MM.1S (cell line): ENCODE results near the gene RBM23.

Source experiments
- DNase-seq: peaks from one replicate; pipeline ENCODE4 v3.0.0-alpha.2; 2015
- H2AFZ ChIP-seq: fragments of 300-600 bp; sonication (generic); 2 replicates; pipeline ENCODE4 v1.6.0; 2016; ENCODE audit warnings: antibody characterized with exemption, low read length
- H3F3A ChIP-seq: fragments of 300-600 bp; sonication (generic); 2 replicates; pipeline ENCODE4 v1.6.1; 2016; ENCODE audit warnings: mild to moderate bottlenecking, antibody characterized with exemption, low read length, moderate library complexity, mixed read lengths; ENCODE audit not compliant: insufficient read depth
- H3K27ac ChIP-seq: fragments of 300-600 bp; sonication (generic); 2 replicates; pipeline ENCODE4 v1.5.1; 2016; ENCODE audit warnings: mild to moderate bottlenecking, low read length
- H3K27me3 ChIP-seq: fragments of 300-600 bp; sonication (generic); replicated peaks from 2 replicates; pipeline ENCODE4 v1.6.0; 2016; ENCODE audit warnings: low read length; ENCODE audit not compliant: insufficient read depth
- H3K36me3 ChIP-seq: fragments of 300-600 bp; sonication (generic); replicated peaks from 2 replicates; pipeline ENCODE4 v1.6.1; 2016; ENCODE audit warnings: mild to moderate bottlenecking, low read length, mixed read lengths; ENCODE audit not compliant: insufficient read depth
- H3K4me1 ChIP-seq: fragments of 300-600 bp; sonication (generic); 2 replicates; pipeline ENCODE4 v1.6.1; 2016; ENCODE audit warnings: low read length, mixed read lengths
- H3K4me2 ChIP-seq: fragments of 300-600 bp; sonication (generic); 2 replicates; pipeline ENCODE4 v1.6.0; 2016; ENCODE audit warnings: low read depth, low read length
- H3K4me3 ChIP-seq: fragments of 300-600 bp; sonication (generic); 2 replicates; pipeline ENCODE4 v1.5.1; 2016; ENCODE audit warnings: low read length, mixed read lengths
- H3K79me2 ChIP-seq: fragments of 300-600 bp; sonication (generic); 2 replicates; pipeline ENCODE4 v1.6.1; 2016; ENCODE audit warnings: mixed run types, low read length, mixed read lengths
- H3K9ac ChIP-seq: fragments of 300-600 bp; sonication (generic); 2 replicates; pipeline ENCODE4 v1.6.1; 2016; ENCODE audit warnings: low read length, mixed read lengths
- H3K9me2 ChIP-seq: fragments of 300-600 bp; sonication (generic); replicated peaks from 2 replicates; pipeline ENCODE4 v1.6.1; 2016; ENCODE audit warnings: mild to moderate bottlenecking, low read length, mixed read lengths; ENCODE audit not compliant: insufficient read depth
- H3K9me3 ChIP-seq: fragments of 300-600 bp; sonication (generic); replicated peaks from 2 replicates; pipeline ENCODE4 v1.6.1; 2016; ENCODE audit warnings: mild to moderate bottlenecking, low read length, mixed read lengths; ENCODE audit not compliant: insufficient read depth
- H4K20me1 ChIP-seq: fragments of 300-600 bp; sonication (generic); 2 replicates; pipeline ENCODE4 v1.6.1; 2016; ENCODE audit warnings: mild to moderate bottlenecking, low read length, moderate library complexity, mixed read lengths; ENCODE audit not compliant: insufficient read depth
- CTCF ChIP-seq: fragments of 300-600 bp; sonication (generic); IDR thresholded peaks from 2 replicates; pipeline ENCODE4 v1.5.1; 2016; ENCODE audit warnings: antibody characterized with exemption, low read length, mixed read lengths
- EZH2 ChIP-seq: fragments of 300-600 bp; sonication (generic); optimal IDR thresholded peaks from 2 replicates; pipeline ENCODE3; 2017; ENCODE audit warnings: low read depth, mild to moderate bottlenecking, antibody characterized with exemption, low read length, mixed read lengths
- EZH2phosphoT487 ChIP-seq: fragments of 300-600 bp; sonication (generic); IDR thresholded peaks from 2 replicates; pipeline ENCODE4 v1.6.1; 2018; ENCODE audit warnings: antibody characterized with exemption, low read length

The RBM23 gene

GRCh38 chr14:22908601-22909000 is 10.3 kb downstream of the RBM23 start:
- no peak overlapping the region for H3K27ac ChIP-seq
- no peaks in the 10 kb centered on the region for H3K4me1 ChIP-seq
- TF ChIP-seq EZH2phosphoT487 (no peak), EZH2 (no peak), CTCF (no peak)
- no peaks in the 10 kb centered on the region for H4K20me1 ChIP-seq
- no peak overlapping the region for H3K9ac ChIP-seq
- no peak overlapping the region for H2AFZ ChIP-seq
- peaks cover 25% of the 10 kb centered on the region for H3K79me2 ChIP-seq
- H3K27me3 ChIP-seq: no peaks in the 10 kb centered on the region
- no peaks in the 10 kb centered on the region for H3K9me3 ChIP-seq
- DNase-seq: no peak
- H3K9me2 ChIP-seq: no peaks in the 10 kb centered on the region
- no peaks in the 10 kb centered on the region for H3K36me3 ChIP-seq
- no peaks in the 10 kb centered on the region for H3F3A ChIP-seq
- no peak overlapping the region for H3K4me2 ChIP-seq
- H3K4me3 ChIP-seq: no peak overlapping the region

GRCh38 chr14:22907429-22907828 is 11.5 kb downstream of the RBM23 start:
- Histone ChIP-seq H3K27ac (no peak overlapping the region), H2AFZ (no peak overlapping the region), H3K27me3 (no peaks in the 10 kb centered on the region), H3K9me3 (no peaks in the 10 kb centered on the region), H3K36me3 (no peaks in the 10 kb centered on the region), H3F3A (no peaks in the 10 kb centered on the region), H4K20me1 (no peaks in the 10 kb centered on the region), H3K9me2 (no peaks in the 10 kb centered on the region), H3K79me2 (peaks cover 17% of the 10 kb centered on the region), H3K9ac (no peak overlapping the region), H3K4me1 (no peaks in the 10 kb centered on the region), H3K4me2 (no peak overlapping the region), H3K4me3 (no peak overlapping the region)
- DNase-seq: no peak
- no peak for TF ChIP-seq EZH2phosphoT487

- no peak for DNase-seq
- no peaks in the 10 kb centered on the region for H3F3A ChIP-seq
- H3K9me3 ChIP-seq: no peaks in the 10 kb centered on the region
- no peak overlapping the region for H3K4me2 ChIP-seq
- H3K27ac ChIP-seq: no peak overlapping the region
- peaks cover 4% of the 10 kb centered on the region for H3K79me2 ChIP-seq
- no peak overlapping the region for H3K9ac ChIP-seq
- no peak for TF ChIP-seq CTCF
- TF ChIP-seq EZH2phosphoT487: no peak
- TF ChIP-seq EZH2: no peak
- H3K36me3 ChIP-seq: no peaks in the 10 kb centered on the region
- no peak overlapping the region for H3K4me3 ChIP-seq
- no peaks in the 10 kb centered on the region for H4K20me1 ChIP-seq
- H2AFZ ChIP-seq: no peak overlapping the region
- no peaks in the 10 kb centered on the region for H3K4me1 ChIP-seq
- no peaks in the 10 kb centered on the region for H3K9me2 ChIP-seq
- H3K27me3 ChIP-seq: no peaks in the 10 kb centered on the region
Measured at GRCh38 chr14:22906073-22906472, 12.9 kb downstream of the RBM23 start.

GRCh38 chr14:22905627-22906026 is 13.3 kb downstream of the RBM23 start:
- TF ChIP-seq CTCF (no peak), EZH2 (no peak), EZH2phosphoT487 (no peak)
- Histone ChIP-seq H3K27ac (no peak overlapping the region), H3K9me2 (no peaks in the 10 kb centered on the region), H3K9me3 (no peaks in the 10 kb centered on the region), H3K4me2 (no peak overlapping the region), H3K4me3 (no peak overlapping the region), H3F3A (no peaks in the 10 kb centered on the region), H3K4me1 (no peaks in the 10 kb centered on the region), H3K27me3 (no peaks in the 10 kb centered on the region), H3K79me2 (no peaks in the 10 kb centered on the region), H3K36me3 (no peaks in the 10 kb centered on the region), H4K20me1 (no peaks in the 10 kb centered on the region), H2AFZ (no peak overlapping the region), H3K9ac (no peak overlapping the region)
- DNase-seq: no peak
